Ovary (tissue), 3 donors: Measurements from ENCODE around the gene GUCA1A.

ENCODE experiments used
- CTCF ChIP-seq, 3 donors: fragments of 450-650 bp in 2 of 3; fragments of 200-600 bp in 1 of 3; IDR thresholded peaks; one replicate each; pipeline versions ENCODE4 v1.5.1 to v1.8.0; 2016 to 2022; ENCODE audit warnings: antibody characterized with exemption in 3 of 3, mild to moderate bottlenecking in 1 of 3
- EP300 ChIP-seq: sonication (generic); formaldehyde crosslinking; IDR thresholded peaks from one replicate; pipeline ENCODE4 v1.6.1; 2017; ENCODE audit warnings: antibody characterized with exemption
- POLR2A ChIP-seq: fragments of 450-650 bp; IDR thresholded peaks from one replicate; pipeline ENCODE4 v1.6.1; 2017; ENCODE audit warnings: antibody characterized with exemption, mild to moderate bottlenecking, moderate library complexity
- donor health status: DM: no; HTN: no; CAD: no.

DNA sequence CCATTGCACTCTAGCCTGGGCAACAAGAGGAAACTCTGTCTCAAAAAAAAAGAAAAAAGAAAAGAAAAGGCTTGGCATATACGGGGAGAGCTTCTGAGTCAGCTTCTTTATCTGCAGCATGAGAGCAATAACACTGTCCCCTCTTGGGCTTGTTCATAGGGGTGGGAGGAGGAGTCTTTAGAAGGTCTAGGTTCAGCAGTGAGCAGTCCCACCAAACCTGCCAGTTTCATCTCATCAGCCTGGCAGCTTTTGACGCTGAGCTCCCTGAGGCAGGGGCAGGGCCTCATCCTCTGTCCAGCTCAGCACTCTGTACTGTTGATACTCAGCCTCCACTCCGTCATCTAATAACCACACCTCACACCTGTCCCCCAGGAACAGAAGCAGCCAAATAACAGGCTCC lies 25.1 kb upstream of the GUCA1A start:
- no peak for TF ChIP-seq POLR2A
- TF ChIP-seq CTCF (IDR thresholded peaks at IDR 0.05), result no peak
- TF ChIP-seq EP300, result no peak
